ENCODE results near the gene YWHAQ. TPM values are rescaled to one million over a fixed set of nuclear protein-coding genes. Genes with fewer than 3 reads are reported as not detected.
A peak's percentile ranks its signal among the peaks of the same experiment; 100 is the strongest.

The YWHAQ gene
- total and polyA plus RNA-seq, 9 of the 15 experiments (the other 6 are each of a cell fraction or from before 2014, with no cell fraction given) = 63.1 to 359 (median 203) TPM

DNA sequence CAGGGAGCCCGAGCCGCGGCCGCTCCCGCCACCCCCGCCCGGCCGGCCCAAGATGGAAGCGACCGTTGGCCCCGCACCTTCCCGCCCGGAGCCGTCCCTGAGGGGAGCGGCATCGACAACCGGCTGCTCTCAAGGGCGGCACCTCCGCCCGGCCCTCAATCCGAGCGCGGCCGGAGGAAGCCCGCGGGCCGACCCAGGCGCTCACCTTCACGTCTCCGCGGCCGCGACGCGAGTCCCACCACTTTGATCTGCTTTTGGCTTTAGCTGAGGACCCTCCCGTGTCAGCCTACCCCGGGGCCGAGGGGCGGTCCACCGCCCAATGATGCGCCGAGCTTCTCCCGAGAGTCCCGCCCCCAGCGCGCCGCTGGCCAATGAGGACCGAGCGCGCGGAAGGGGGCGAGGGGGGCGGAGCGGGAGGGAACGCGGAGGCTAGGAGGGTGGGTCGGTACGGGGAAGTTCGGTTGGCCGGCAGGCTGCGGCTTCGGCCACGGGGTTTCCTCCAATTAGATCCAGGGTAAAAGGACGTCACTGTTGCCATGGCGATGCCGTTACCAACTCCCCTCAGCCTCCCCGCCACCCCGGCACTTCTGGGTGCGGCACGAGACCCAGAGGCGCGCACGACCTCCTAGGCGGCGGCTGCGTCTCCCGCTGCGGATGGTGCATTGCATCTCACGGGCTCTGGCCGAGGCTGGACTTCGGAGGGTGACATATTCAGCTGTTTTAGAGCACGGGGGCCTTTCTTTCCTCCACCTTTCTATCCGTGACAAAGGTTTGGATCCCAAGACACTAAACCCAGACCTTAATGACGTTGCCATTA, at the start of gene YWHAQ (continued):
- TF ChIP-seq, protein P1, sequence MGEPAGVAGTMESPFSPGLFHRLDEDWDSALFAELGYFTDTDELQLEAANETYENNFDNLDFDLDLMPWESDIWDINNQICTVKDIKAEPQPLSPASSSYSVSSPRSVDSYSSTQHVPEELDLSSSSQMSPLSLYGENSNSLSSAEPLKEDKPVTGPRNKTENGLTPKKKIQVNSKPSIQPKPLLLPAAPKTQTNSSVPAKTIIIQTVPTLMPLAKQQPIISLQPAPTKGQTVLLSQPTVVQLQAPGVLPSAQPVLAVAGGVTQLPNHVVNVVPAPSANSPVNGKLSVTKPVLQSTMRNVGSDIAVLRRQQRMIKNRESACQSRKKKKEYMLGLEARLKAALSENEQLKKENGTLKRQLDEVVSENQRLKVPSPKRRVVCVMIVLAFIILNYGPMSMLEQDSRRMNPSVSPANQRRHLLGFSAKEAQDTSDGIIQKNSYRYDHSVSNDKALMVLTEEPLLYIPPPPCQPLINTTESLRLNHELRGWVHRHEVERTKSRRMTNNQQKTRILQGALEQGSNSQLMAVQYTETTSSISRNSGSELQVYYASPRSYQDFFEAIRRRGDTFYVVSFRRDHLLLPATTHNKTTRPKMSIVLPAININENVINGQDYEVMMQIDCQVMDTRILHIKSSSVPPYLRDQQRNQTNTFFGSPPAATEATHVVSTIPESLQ (CRISPR knock-in tag; IDR thresholded peaks at IDR 0.05) = no peak
- TF ChIP-seq, protein P2, sequence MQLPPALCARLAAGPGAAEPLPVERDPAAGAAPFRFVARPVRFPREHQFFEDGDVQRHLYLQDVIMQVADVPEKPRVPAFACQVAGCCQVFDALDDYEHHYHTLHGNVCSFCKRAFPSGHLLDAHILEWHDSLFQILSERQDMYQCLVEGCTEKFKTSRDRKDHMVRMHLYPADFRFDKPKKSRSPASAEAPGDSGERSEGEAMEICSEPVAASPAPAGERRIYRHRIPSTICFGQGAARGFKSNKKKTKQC (CRISPR knock-in tag; IDR thresholded peaks at IDR 0.05) = peak; percentile 81
- no peak for TF ChIP-seq ELF2 (CRISPR knock-in tag; IDR thresholded peaks at IDR 0.05)
- TF ChIP-seq NONO (IDR thresholded peaks at IDR 0.05; ENCODE audit: low read depth in 2 of 2, low read length in 1 of 2) = peak; percentile 42 to 96; a peak in 2 of 4 replicates
- TF ChIP-seq ZNF274 (IDR thresholded peaks at IDR 0.05; ENCODE audit: borderline replicate concordance, low read depth, low read length) = no peak
- TF ChIP-seq, protein P3, sequence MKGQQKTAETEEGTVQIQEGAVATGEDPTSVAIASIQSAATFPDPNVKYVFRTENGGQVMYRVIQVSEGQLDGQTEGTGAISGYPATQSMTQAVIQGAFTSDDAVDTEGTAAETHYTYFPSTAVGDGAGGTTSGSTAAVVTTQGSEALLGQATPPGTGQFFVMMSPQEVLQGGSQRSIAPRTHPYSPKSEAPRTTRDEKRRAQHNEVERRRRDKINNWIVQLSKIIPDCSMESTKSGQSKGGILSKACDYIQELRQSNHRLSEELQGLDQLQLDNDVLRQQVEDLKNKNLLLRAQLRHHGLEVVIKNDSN (CRISPR knock-in tag; IDR thresholded peaks at IDR 0.05) = peak; percentile 78
- TF ChIP-seq ZNF384 (IDR thresholded peaks at IDR 0.05; ENCODE audit: low read depth, low read length) = no peak
- TF ChIP-seq, protein P4, sequence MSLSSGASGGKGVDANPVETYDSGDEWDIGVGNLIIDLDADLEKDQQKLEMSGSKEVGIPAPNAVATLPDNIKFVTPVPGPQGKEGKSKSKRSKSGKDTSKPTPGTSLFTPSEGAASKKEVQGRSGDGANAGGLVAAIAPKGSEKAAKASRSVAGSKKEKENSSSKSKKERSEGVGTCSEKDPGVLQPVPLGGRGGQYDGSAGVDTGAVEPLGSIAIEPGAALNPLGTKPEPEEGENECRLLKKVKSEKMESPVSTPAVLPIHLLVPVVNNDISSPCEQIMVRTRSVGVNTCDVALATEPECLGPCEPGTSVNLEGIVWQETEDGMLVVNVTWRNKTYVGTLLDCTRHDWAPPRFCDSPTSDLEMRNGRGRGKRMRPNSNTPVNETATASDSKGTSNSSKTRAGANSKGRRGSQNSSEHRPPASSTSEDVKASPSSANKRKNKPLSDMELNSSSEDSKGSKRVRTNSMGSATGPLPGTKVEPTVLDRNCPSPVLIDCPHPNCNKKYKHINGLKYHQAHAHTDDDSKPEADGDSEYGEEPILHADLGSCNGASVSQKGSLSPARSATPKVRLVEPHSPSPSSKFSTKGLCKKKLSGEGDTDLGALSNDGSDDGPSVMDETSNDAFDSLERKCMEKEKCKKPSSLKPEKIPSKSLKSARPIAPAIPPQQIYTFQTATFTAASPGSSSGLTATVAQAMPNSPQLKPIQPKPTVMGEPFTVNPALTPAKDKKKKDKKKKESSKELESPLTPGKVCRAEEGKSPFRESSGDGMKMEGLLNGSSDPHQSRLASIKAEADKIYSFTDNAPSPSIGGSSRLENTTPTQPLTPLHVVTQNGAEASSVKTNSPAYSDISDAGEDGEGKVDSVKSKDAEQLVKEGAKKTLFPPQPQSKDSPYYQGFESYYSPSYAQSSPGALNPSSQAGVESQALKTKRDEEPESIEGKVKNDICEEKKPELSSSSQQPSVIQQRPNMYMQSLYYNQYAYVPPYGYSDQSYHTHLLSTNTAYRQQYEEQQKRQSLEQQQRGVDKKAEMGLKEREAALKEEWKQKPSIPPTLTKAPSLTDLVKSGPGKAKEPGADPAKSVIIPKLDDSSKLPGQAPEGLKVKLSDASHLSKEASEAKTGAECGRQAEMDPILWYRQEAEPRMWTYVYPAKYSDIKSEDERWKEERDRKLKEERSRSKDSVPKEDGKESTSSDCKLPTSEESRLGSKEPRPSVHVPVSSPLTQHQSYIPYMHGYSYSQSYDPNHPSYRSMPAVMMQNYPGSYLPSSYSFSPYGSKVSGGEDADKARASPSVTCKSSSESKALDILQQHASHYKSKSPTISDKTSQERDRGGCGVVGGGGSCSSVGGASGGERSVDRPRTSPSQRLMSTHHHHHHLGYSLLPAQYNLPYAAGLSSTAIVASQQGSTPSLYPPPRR (CRISPR knock-in tag; IDR thresholded peaks at IDR 0.05; ENCODE audit: borderline replicate concordance) = peak; percentile 90
- TF ChIP-seq, protein P5, sequence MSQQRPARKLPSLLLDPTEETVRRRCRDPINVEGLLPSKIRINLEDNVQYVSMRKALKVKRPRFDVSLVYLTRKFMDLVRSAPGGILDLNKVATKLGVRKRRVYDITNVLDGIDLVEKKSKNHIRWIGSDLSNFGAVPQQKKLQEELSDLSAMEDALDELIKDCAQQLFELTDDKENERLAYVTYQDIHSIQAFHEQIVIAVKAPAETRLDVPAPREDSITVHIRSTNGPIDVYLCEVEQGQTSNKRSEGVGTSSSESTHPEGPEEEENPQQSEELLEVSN (IDR thresholded peaks at IDR 0.05; ENCODE audit: borderline replicate concordance in 1 of 2, extremely low read depth in 1 of 2, insufficient read depth in 1 of 2, insufficient read length in 1 of 2, low read depth in 1 of 2, low read length in 1 of 2, poor library complexity in 1 of 2, severe bottlenecking in 1 of 2) = peak in 1 of 2 experiments; percentile 91
- no peak for TF ChIP-seq HSF4 (CRISPR knock-in tag; IDR thresholded peaks at IDR 0.05; ENCODE audit: borderline replicate concordance)
- TF ChIP-seq ZNF830 (CRISPR knock-in tag; IDR thresholded peaks at IDR 0.05) = no peak
- no peak for TF ChIP-seq ESRRB (CRISPR knock-in tag; IDR thresholded peaks at IDR 0.05; ENCODE audit: borderline replicate concordance)
- no peak for TF ChIP-seq RBM22 (IDR thresholded peaks at IDR 0.05; ENCODE audit: low read depth, low read length, poor library complexity, severe bottlenecking)
- TF ChIP-seq ZFPM2 (CRISPR knock-in tag; IDR thresholded peaks at IDR 0.05) = no peak
- TF ChIP-seq PTBP1 (IDR thresholded peaks at IDR 0.05; ENCODE audit: low read depth, low read length) = no peak
- TF ChIP-seq MYC (IDR thresholded peaks at IDR 0.05; ENCODE audit: low read depth, low read length) = no peak; the same call in 1 of the 2 replicates
- no peak for TF ChIP-seq MYC (CRISPR knock-in tag; IDR thresholded peaks at IDR 0.05; ENCODE audit: borderline replicate concordance, low read depth)

All from K562 (cell line).